GM19438 (cell line): ENCODE data around the gene FAM229A.
"Not testable (repeated sequence)": the region's sequence is repeated elsewhere in the genome, so short reads cannot be mapped to it uniquely, and the experiment has no call there.

Experiments used
- ATAC-seq: cut with Tn5 transposase; IDR thresholded peaks from one replicate; pipeline ENCODE4 v1.9.1; 2021; ENCODE audit warnings: low read depth; ENCODE audit not compliant: unreplicated experiment

FAM229A gene

DNA sequence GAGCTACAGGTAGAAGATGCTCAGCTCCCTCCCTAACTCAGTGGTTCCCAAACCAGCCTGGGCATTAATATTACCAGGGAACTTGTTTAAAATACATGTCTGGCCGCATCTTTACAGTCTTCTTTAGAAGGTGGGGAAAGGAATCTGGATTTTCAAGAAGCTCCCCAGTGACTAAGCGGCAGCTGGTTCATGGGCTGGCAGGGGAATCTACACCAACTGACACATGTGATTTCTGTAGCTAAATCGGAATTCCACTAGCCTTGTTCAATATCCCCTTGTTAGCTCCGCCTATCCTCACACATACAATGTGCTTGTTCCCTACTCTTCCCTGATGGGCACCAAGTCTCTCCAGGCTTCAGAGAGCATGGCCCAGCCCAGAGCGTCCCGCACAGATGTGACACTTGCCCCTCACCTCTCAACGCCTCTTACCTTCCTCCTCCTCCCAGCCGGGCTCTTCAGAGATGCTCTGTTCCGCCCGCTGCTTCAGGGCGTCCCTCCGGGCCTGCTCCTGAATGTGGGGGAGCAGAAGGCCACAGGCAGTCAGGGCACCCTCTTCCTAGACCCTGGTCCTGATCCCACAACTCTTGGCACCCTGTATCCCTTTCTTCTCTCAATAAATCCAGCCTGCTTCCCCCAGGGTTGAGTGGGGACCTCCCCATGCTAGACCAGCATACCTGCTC is 15.4 kb upstream of the FAM229A start:
- no peak for ATAC-seq

DNA sequence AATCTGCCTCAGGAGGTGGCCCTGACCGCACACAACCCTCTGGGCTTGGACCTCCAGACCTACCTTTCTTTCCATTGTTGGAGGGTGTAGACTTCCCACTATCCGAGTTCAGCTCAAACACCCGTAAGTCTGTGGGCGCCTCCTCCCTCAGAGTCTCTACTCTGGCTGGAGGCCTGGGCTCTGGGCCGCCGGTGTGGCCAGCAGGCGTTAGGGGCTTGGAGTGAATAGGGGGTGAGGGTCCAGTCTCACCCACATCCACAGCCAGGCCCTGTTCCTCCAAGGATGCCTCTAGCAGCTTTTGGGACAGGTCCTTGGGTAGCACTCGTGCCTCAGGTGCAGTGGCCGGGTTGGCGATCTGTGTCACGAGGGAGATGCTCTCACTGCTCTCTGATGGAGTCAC is 13.9 kb upstream of the FAM229A start:
- ATAC-seq, result no peak

DNA sequence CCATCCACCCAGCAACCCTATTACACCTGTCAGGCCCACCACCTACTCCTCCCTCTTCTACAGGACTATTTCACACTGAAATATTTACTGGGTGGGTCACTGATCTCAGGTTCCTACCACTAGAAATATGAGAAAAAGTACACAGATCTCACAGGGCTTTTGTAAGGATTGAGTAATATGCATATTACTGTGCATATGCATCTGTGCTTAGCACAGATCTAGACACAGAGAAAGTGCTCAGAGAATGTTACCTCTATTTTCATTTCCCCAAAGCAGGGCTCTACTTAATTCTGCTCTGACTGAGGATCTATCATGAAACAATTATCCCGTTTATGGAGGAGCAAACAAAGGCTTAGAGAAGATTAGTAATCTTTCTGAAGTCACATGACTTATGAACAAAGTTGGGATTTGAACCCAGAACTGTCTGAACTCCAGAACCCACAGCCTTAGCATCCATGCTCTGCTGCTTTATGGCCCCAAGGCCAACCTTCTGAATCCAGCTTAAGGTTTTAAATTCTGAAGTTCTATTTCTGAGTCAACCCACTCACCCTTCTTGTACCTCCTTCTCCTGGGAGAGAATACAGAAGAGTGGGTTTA is 11.8 kb upstream of the FAM229A start:
- no peak for ATAC-seq

DNA sequence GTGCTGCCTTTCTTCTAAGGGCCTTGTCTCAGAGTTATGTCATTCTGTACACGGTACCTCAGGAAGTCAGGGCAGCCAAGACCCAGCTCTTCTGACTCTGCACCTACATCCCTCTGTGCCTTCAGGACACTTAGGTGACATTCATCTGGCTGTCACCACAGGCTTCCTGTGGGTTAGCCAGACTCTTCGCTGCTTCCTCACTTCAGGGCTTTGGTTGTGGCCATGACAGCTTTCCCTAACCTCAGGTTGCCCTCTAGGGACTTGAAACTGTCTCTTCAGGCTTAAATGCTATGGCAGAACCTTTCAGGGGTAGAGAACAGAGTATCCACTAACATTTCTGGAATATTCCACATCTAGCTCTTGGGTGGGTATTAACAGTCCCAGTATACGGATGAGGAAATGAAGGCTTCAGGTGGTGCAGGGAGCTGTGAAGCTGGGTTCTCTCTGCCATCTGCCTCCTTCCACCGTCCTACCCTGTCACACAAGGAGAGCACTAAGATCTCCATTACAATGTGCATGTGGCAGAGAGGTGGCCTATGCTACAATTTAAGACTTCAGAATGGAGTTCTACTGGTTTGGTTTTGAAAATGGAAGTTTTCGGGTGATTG is 10.0 kb upstream of the FAM229A start:
- ATAC-seq, result peak; percentile 64

DNA sequence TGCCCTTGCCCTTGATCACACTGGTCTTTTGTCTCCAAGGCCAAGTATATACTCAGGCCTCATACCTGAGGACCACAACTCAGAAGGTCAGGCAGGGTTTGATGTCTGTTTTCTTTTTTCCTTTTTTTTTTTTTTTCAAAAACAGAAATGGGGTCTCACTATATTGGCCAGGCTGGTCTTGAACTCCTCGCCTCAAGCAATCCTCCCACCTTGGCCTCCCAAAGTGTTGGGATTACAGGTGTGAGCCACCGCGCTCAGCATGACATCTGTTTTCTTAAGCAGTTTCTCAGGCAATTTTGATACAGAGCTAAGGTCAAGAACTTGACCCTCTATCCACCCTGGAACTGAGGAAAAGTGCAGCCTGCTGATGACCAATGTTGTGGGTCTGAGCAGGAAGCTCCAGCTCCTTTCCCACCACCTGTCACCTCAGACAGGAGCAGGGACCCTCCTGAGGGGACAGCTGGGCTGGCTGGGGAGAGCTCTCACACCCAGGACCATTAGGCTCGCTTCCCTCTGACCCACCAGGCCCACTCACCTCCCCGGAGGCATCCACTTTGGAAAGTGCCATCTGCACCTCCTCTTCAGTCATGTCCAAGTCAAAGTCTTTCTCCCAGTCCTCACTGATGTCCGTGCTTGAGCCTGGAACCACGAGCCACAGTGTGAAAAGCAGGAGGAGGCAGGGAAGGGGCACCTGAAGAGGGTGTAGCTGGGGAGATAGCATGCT is 5.8 kb upstream of the FAM229A start:
- ATAC-seq, result no peak

DNA sequence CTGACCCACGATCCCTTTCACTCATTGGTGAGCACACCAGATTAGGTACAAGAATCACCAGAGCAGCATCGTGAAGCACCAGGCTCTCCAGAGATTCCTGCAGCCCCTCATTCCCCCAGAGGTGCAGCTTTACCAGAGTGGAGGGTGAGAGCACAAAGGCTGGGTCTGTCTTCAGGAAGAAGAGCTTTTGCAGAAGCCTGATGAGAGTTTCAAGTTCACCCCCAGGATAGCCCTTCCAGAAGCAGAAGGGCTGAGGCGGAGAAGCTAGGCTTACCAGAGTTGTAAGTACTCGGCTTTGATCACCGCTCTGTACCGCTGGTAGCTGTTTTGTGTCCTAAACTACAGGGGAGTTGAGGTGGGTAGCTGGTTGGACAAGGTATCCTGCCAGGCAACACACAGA is 3.2 kb upstream of the FAM229A start:
- ATAC-seq, result no peak

DNA sequence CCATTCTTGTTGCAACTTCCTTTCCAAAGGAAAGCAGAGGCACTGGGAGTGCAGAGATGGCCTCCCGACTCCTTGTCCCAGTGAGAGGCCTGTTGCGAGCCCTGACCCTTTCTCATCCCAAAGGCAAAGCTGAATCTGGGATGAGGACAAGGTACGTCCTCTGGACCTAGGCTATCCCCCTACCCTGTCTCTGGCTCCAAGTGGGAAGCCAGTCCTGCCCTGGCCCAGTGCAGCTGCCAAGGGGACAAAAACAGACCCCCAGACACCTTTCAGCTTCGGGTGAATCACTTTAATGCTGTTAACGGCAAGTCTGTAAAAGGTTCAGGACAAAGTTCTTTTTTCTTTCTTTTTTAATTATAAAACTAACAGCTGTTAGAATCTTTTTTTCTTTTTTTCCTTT is 2.6 kb upstream of the FAM229A start:
- no peak for ATAC-seq

DNA sequence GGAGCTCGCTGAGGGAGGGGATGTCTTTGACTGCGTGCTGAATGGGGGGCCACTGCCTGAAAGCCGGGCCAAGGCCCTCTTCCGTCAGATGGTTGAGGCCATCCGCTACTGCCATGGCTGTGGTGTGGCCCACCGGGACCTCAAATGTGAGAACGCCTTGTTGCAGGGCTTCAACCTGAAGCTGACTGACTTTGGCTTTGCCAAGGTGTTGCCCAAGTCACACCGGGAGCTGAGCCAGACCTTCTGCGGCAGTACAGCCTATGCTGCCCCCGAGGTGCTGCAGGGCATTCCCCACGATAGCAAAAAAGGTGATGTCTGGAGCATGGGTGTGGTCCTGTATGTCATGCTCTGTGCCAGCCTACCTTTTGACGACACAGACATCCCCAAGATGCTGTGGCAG is 1.4 kb upstream of the FAM229A start:
- ATAC-seq, result no peak

DNA sequence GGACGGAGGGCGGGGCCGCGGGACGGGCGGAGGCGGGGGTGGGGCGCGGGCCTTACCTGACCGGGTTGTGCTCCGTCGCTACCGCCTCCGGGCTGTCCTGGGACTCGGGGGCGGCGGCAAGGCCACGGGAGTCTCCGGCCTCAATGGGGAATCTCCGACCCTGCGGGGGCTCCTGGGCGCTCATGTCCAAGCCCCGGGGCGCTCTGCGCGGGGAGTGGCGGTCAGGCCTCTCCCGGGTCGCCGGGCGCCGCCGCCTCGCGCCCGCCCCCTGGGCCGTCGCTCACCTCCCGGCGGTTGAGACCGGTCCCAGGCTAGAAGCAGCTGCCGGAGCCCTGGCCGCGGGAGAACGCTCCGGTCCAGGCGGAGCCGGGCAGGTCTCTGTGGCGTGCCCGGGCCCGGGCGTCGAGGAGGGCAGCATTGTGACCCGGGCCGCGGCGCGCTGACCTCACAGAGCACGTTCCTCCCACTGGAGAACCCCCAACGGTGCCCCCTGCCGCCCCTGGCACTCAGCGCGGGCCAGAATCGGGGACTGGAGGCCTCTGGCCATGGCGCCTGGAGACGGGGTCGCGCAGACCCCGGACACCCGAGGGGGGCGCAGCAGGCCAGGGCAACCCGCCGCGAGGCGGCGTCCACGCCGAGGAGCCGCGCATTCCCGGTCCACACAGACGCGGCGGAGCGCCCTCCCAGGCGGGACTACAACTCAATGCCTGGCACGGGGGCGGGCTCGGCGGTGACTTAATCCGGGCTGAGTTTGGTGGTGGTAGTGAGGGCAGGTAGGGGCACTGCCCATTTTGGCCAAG is 411 bp downstream of the FAM229A start:
- no peak for ATAC-seq

DNA sequence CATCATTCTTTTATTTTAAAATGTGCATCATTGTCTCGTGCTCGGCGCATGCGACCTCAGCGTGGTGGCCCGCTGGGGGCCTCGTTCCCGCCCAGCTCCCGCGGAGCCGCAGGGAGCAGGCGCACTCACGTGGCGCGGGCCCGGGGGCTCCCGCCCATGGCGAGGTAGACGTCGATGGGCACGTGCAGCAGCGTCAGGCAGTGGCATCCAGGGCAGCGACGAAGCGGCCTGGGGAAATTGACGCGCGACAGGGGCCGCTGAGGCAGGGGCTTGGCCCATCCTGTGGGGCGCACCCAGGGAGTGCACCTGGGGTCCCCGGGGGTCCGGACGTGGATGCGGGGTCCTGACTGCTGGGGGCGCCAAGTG is 994 bp downstream of the FAM229A start:
- no peak for ATAC-seq

DNA sequence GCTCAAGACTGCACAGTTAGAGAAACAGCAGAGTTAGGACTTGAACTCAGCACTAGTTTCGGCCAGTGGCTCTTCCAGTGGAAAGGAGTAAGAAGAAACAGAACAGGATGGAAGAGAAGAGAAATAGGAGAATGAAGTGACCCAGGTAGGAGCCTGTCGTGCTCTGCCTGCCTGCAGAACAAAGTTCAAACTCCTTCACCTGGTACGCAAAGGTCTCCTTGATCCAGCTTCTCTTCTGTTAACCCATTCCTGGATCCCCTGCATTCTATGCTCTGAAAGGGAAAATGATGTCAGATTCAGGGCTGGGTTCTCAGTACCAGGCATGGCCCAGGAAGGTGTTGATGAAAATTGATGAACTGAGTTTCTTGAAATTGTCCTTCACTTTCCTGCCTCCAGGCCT is 3.9 kb downstream of the FAM229A start:
- no peak for ATAC-seq

DNA sequence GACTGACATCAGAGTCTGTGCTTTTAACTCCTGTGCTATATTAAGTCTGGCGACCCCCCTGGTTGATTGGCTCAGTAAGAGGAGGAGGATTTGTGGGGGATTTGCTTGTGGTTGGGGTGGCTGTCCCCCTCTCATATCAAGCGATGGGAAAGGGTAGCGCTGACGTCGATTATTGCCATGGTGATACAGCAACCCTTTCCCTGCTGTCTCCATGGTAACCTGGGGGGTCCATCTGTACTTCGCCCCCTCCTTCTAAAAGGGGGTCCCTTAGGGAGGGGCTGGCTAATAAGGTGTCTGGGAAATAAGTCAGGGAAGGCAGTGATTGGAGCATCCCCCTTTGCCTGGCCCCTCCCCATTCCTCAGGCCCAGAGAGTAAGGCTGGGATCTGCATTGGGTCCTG is 4.7 kb downstream of the FAM229A start:
- ATAC-seq, result no peak

DNA sequence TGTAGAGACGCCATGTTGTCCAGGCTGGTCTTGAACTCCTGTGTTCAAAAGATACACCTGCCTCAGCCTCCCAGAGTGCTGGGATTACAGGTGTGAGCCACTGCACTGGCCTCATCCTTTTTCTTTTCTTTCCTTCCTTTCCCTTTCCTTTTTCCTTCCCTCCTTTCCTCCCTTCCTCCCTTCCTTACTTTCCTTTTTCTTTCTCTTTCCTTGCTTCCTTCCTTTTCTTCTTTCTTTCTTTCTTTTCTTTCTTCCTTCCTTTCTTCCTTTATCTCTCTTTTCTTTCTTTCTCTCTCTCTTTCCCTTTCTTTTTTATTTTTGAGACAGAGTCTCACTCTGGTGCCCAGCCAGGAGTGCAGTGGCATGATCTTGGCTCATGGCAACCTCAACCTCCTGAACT is 5.8 kb downstream of the FAM229A start:
- ATAC-seq, result no peak

DNA sequence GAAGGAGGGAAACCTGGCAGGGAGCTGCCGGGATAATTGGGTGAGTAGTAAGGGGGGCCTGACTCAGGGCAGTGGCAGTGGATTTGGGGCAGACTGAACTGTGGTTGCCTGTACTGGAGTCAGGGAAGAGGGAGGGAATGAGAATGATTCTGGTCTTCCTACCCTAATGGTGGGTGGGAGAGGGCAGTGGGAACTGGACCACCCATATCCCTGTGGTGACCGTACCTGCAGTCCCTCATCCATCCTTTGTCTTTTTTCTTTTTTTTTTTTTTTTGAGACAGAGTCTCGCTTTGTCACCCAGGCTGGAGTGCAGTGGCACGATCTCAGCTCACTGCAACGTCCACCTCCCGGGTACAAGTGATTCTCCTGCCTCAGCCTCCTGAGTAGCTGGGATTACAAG is 6.5 kb downstream of the FAM229A start:
- ATAC-seq, result not testable (repeated sequence)

DNA sequence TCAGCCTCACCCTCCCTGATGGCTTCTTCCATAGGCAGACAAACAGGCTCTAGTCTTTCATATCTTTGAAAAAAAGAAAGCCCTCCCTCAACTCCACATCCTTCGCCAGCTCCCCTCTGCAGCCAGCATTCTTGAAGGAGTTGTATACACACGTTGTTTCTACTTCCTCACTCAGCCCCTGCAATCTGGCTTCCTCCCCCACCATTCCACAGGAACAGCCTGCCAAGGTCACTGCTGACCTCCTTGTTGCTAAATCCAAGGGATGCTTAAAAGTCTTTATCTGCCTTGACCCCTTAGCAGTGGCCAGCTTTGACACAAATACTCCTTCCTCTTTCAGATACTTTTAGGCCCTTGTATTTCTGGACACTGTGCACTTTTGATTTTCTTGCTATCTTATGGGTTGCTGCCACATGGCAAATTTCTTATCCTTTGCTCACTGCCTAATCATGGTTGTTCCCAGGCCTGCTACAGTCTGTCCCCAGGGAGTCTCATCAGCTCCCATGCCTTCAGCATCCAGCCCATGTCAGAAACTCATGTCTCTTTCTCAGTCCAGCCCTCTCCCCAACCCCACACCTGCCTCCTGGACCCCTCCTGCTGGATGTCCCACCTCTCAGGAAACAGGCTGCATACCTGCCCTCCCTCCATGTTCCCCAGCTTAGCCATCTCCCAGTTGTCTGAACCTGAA is 8.3 kb downstream of the FAM229A start:
- no peak for ATAC-seq

DNA sequence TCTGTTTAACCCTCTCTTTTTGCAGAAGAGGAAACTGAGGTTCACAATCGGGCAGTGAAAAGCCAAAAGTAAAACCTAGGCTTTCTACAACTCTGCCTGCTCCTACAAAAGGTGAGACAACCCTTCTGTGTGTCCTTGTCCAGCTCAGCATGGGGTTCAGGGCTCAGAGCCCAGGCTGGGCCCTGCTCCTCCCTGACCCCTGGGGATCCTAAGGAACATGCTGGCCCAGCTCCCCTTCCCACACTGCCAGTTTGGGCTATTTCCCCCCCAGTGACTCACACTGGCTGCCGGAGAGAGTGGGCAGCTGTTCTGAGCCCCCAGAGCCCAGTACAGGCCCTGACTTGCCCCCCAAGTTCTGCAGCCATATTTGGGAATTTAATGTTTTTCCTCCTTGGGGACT is 8.9 kb downstream of the FAM229A start:
- ATAC-seq, result no peak

DNA sequence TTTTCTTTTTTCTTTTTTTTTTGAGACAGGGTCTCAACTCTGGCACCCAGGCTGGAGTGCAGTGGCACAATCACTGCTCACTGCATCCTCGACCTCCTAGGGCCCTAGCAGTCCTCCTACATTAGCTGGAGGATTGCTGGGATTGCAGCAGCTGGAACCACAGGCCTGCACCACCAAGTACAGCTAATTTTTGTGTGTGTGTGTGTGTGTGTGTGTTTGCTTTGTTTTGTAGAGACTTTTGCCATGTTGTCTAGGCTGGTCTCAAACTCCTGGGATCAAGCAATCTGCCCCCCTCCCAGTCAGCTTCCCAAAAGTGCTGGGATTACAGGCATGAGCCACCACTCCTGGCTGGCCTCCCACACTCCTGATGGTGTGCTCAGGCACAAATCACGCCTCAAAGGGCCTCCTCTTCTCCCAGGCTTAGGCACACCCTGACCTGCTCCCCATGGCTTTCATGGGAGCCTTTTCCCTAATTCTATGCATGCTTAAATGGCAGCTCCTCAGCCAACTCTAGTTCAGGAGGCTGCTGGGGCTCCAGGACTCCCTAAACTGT is 9.4 kb downstream of the FAM229A start:
- ATAC-seq, result no peak

DNA sequence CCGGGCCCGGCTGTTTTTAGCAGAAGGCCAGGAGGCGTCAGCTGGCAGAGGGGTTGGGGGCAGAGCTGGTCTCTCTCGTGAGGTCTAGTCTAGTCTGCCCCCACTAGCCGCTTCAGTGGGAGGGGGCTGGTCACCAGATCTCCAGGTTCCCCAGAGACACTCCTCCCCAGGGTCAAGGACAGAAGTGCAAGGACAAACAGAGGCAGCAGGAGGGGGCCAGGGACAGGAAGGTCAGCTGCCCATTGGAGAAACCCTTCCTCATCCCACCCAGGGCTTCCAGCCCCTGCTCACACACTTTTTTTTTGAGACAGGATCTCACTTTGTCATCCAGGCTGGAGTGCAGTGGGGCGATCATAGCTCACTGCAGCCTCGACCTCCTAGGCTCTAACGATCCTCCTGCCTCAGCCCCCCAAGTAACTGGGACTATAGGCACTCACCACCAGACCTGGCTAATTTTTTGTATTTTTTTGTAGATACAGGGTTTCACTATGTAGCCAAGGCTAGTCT is 10.0 kb downstream of the FAM229A start:
- no peak for ATAC-seq

DNA sequence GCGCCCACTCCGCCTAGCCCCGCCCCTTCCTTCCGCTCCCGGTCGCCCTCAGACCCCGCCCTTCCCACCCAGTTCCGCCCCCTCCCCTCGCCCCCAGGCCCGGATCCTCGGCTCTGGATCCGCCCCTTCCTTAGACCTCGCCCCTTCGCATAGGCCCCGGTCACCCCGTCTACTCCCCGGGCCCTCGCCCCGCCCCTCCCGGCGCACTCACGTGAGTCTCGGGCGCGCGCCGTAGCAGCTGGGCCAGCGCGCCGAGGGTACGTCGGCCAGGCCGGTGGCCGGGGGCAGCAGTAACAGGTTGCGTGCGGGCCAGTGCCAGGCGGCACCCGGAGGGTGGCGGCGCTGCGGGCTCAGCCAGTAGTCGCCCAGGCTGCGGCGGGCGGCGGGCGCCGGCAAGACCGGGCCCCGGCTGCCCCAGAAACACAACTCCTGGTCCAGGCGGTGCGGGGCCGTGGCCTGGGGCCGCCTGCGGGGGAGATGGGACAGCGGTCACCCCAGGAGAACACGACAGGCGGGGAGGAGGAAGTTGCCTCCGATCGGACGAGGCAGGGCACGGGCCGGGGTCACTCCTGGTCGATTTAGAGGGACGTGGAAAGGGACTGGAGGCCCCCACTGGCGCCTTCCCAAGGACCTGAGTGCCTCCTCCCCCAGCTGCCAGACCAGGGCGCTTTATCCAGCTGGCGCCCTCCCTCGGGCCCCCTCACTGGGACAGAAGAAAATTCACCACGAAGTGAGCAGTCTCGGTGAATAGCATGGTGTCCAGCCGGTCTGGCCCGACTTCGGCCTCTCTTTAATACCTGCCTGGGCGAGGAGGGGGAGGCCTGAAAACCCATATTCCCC is 10.7 kb downstream of the FAM229A start:
- peak; percentile 85 for ATAC-seq
